ENCODE results near the gene CCDC33. TPM values are rescaled to one million over a fixed set of nuclear protein-coding genes. Genes with fewer than 3 reads are reported as not detected.

Gene CCDC33
- total RNA-seq, 4 donors from 2014 or later = not detected

- TF ChIP-seq CTCF (IDR thresholded peaks at IDR 0.05) = no peak
- ATAC-seq (ENCODE audit: low FRiP score) (no peak), DNase-seq (ENCODE audit: low spot score) (no peak)
Measured at GRCh38 chr15:74317820-74318375, 81.8 kb downstream of the CCDC33 start.

- DNase-seq (ENCODE audit: low spot score) (no peak), ATAC-seq (ENCODE audit: low FRiP score) (no peak)
- TF ChIP-seq CTCF (IDR thresholded peaks at IDR 0.05) = no peak
Measured at GRCh38 chr15:74318376-74319137, 82.4 kb downstream of the CCDC33 start.

- no peak for TF ChIP-seq CTCF (IDR thresholded peaks at IDR 0.05)
- no peak for ATAC-seq (ENCODE audit: low FRiP score)
- no peak for DNase-seq (ENCODE audit: low spot score)
Measured at GRCh38 chr15:74319138-74319460, 83.0 kb downstream of the CCDC33 start.

- DNase-seq (ENCODE audit: low spot score) (no peak), ATAC-seq (ENCODE audit: low FRiP score) (no peak)
Measured at GRCh38 chr15:74319596-74320351, 83.6 kb downstream of the CCDC33 start.

GRCh38 chr15:74320352-74321247 lies 84.5 kb downstream of the CCDC33 start:
- ATAC-seq (ENCODE audit: low FRiP score) (no peak), DNase-seq (ENCODE audit: low spot score) (peak; percentile 47)
- TF ChIP-seq CTCF (IDR thresholded peaks at IDR 0.05) = peak in 1 of 3 donors; percentile 10

More at GRCh38 chr15:74319596-74320351, 83.6 kb downstream of the CCDC33 start:
- no peak for TF ChIP-seq CTCF (IDR thresholded peaks at IDR 0.05)

GRCh38 chr15:74322558-74323180 lies 86.5 kb downstream of the CCDC33 start:
- peak in 1 of 3 donors; percentile 41 for TF ChIP-seq CTCF (IDR thresholded peaks at IDR 0.05)
- ATAC-seq (ENCODE audit: low FRiP score) = peak; percentile 43
- DNase-seq (ENCODE audit: low spot score) = peak; percentile 41
